Loucy (cell line): Measurements from ENCODE around the gene NRP1.

Experiments
- H2AFZ ChIP-seq: fragments of 200-600 bp; sonication (generic); 2 replicates; pipeline ENCODE4 v1.6.0; 2016; ENCODE audit warnings: antibody characterized with exemption, mild to moderate bottlenecking, low read length, moderate library complexity
- H3F3A ChIP-seq: fragments of 200-600 bp; 2 replicates; pipeline ENCODE4 v1.6.0; 2016; ENCODE audit warnings: antibody characterized with exemption, low read depth, mild to moderate bottlenecking
- H3K27me3 ChIP-seq: fragments of 200-600 bp; sonication (generic); 2 replicates; pipeline ENCODE4 v1.6.1; 2014; ENCODE audit warnings: low read length, mild to moderate bottlenecking; ENCODE audit not compliant: insufficient read depth, poor library complexity, severe bottlenecking
- H3K36me3 ChIP-seq: fragments of 200-600 bp; sonication (generic); 2 replicates; pipeline ENCODE4 v1.6.1; 2016; ENCODE audit warnings: low read length; ENCODE audit not compliant: insufficient read depth
- H3K4me1 ChIP-seq: fragments of 200-600 bp; sonication (generic); 2 replicates; pipeline ENCODE4 v1.5.1; 2014; ENCODE audit warnings: low read length, mild to moderate bottlenecking; ENCODE audit not compliant: insufficient read depth, poor library complexity, severe bottlenecking
- H3K4me2 ChIP-seq: fragments of 200-600 bp; sonication (generic); 2 replicates; pipeline ENCODE4 v1.6.0; 2014; ENCODE audit warnings: antibody characterized with exemption, low read length, low read depth, mild to moderate bottlenecking; ENCODE audit not compliant: poor library complexity, severe bottlenecking
- H3K4me3 ChIP-seq: fragments of 200-600 bp; sonication (generic); 2 replicates; pipeline ENCODE4 v1.5.1; 2014; ENCODE audit warnings: low read length, mild to moderate bottlenecking, mixed read lengths; ENCODE audit not compliant: poor library complexity, severe bottlenecking
- H3K79me2 ChIP-seq: fragments of 200-600 bp; sonication (generic); 2 replicates; pipeline ENCODE4 v1.6.1; 2014; ENCODE audit warnings: low read length; ENCODE audit not compliant: insufficient read depth
- H3K9ac ChIP-seq: fragments of 200-600 bp; sonication (generic); 2 replicates; pipeline ENCODE4 v1.6.0; 2014; ENCODE audit warnings: mild to moderate bottlenecking, low read depth, low read length, moderate library complexity; ENCODE audit not compliant: poor library complexity, severe bottlenecking
- H3K9me2 ChIP-seq: fragments of 200-600 bp; sonication (generic); replicated peaks from 2 replicates; pipeline ENCODE4 v1.6.1; 2016; ENCODE audit warnings: low read depth, low read length, mixed read lengths
- H3K9me3 ChIP-seq: fragments of 200-600 bp; sonication (generic); 2 replicates; pipeline ENCODE4 v1.6.1; 2014; ENCODE audit warnings: mild to moderate bottlenecking, antibody characterized with exemption, low read length, low read depth; ENCODE audit not compliant: insufficient read depth
- H4K20me1 ChIP-seq: fragments of 200-600 bp; sonication (generic); 2 replicates; pipeline ENCODE4 v1.6.0; 2014; ENCODE audit warnings: antibody characterized with exemption, low read length, mild to moderate bottlenecking; ENCODE audit not compliant: insufficient read depth, poor library complexity, severe bottlenecking
- CTCF ChIP-seq: fragments of 200-600 bp; sonication (generic); conservative IDR thresholded peaks from 2 replicates; pipeline ENCODE4 v1.5.1; 2014; ENCODE audit warnings: mild to moderate bottlenecking, antibody characterized with exemption, low read length
- EZH2phosphoT487 ChIP-seq: fragments of 200-600 bp; IDR thresholded peaks from 2 replicates; pipeline ENCODE4 v1.6.1; 2018; ENCODE audit warnings: antibody characterized with exemption, mild to moderate bottlenecking, moderate library complexity, borderline replicate concordance

Gene NRP1

GRCh38 chr10:33349268-33349667 lies 14.8 kb upstream of the NRP1 start:
- Histone ChIP-seq H4K20me1 (no peaks in the 10 kb centered on the region), H3K4me2 (no peak overlapping the region), H3K4me1 (peaks cover 8% of the 10 kb centered on the region), H3K9ac (no peak overlapping the region), H3K9me2 (no peaks in the 10 kb centered on the region), H3K4me3 (no peak overlapping the region), H3K79me2 (no peaks in the 10 kb centered on the region), H2AFZ (no peak overlapping the region), H3K9me3 (no peaks in the 10 kb centered on the region), H3K36me3 (no peaks in the 10 kb centered on the region), H3K27me3 (no peaks in the 10 kb centered on the region), H3F3A (no peaks in the 10 kb centered on the region)
- no peak for TF ChIP-seq EZH2phosphoT487
- no peak for TF ChIP-seq CTCF

GRCh38 chr10:33347211-33347610 lies 12.7 kb upstream of the NRP1 start:
- Histone ChIP-seq H3K4me1 (peaks cover 8% of the 10 kb centered on the region), H3K9ac (no peak overlapping the region), H3K9me2 (no peaks in the 10 kb centered on the region), H3K4me2 (no peak overlapping the region), H4K20me1 (no peaks in the 10 kb centered on the region), H3K9me3 (no peaks in the 10 kb centered on the region), H3F3A (no peaks in the 10 kb centered on the region), H3K27me3 (no peaks in the 10 kb centered on the region), H2AFZ (no peak overlapping the region), H3K36me3 (no peaks in the 10 kb centered on the region), H3K79me2 (no peaks in the 10 kb centered on the region), H3K4me3 (no peak overlapping the region)
- TF ChIP-seq CTCF: no peak
- no peak for TF ChIP-seq EZH2phosphoT487

- Histone ChIP-seq H3K27me3 (no peaks in the 10 kb centered on the region), H3K4me2 (no peak overlapping the region)
- TF ChIP-seq CTCF: no peak
- TF ChIP-seq EZH2phosphoT487: no peak
Observed at GRCh38 chr10:33345236-33345635, 10.8 kb upstream of the NRP1 start.

More at GRCh38 chr10:33345236-33345635, 10.8 kb upstream of the NRP1 start:
- H3K9me2 ChIP-seq: no peaks in the 10 kb centered on the region
- H2AFZ ChIP-seq: no peak overlapping the region
- H3K79me2 ChIP-seq: no peaks in the 10 kb centered on the region
- peaks cover 21% of the 10 kb centered on the region for H3K4me1 ChIP-seq
- no peak overlapping the region for H3K4me3 ChIP-seq
- H3K9me3 ChIP-seq: no peaks in the 10 kb centered on the region
- H3F3A ChIP-seq: no peaks in the 10 kb centered on the region
- no peak overlapping the region for H3K9ac ChIP-seq
- H4K20me1 ChIP-seq: no peaks in the 10 kb centered on the region
- no peaks in the 10 kb centered on the region for H3K36me3 ChIP-seq
